Right atrium auricular region (tissue), 2 donors: ENCODE measurements around the gene BCAS4. TPM values are rescaled to one million over a fixed set of nuclear protein-coding genes. Genes with fewer than 3 reads are reported as not detected.

Experiments
- DNase-seq: peaks from one replicate; pipeline ENCODE4 v3.0.0-alpha.2; 2019; ENCODE audit warnings: low spot score
- H3K27ac ChIP-seq, 2 donors: fragments of 200-600 bp; sonication (generic); 1 replicate in 1 of 2; 2 replicates in 1 of 2; pipeline ENCODE4 v1.5.1; 2016 to 2019
- H3K27me3 ChIP-seq, 2 donors: fragments of 200-600 bp; sonication (generic); one replicate each; pipeline versions ENCODE4 v1.5.1 to v1.6.0; 2017 to 2019
- H3K36me3 ChIP-seq: fragments of 200-600 bp; sonication (generic); one replicate; pipeline ENCODE4 v1.5.1; 2016
- H3K4me1 ChIP-seq, 2 donors: fragments of 200-600 bp; sonication (generic); one replicate each; pipeline versions ENCODE4 v1.5.1 to v1.6.0; 2017 to 2019
- H3K4me3 ChIP-seq, 2 donors: fragments of 200-600 bp; sonication (generic); 1 replicate in 1 of 2; 2 replicates in 1 of 2; pipeline ENCODE4 v1.5.1; 2017 to 2019; ENCODE audit warnings: mild to moderate bottlenecking in 1 of 2, moderate library complexity in 1 of 2
- H3K9me3 ChIP-seq, 2 donors: fragments of 200-600 bp; sonication (generic); one replicate each; pipeline ENCODE4 v1.5.1; 2019
- CTCF ChIP-seq, 2 donors: fragments of 200-600 bp; sonication (generic); IDR thresholded peaks; one replicate each; pipeline ENCODE4 v1.5.1; 2019; ENCODE audit warnings: antibody characterized with exemption in 2 of 2
- total RNA-seq, 2 donors: library from RNA; depleted of rRNA; stranded (reverse); fragments of >200 nt; gene quantifications; one replicate each; pipeline ENCODE4 v1.1.0, GENCODE V29; 2016

Gene BCAS4
- total RNA-seq, 2 donors from 2014 or later = 1.5 to 2.2 TPM

GRCh38 chr20:50817776-50818172, 22.9 kb downstream of the BCAS4 start:
- Histone ChIP-seq H3K27me3 (no peaks in the 10 kb centered on the region), H3K27ac (no peak overlapping the region), H3K9me3 (no peaks in the 10 kb centered on the region), H3K36me3 (no peaks in the 10 kb centered on the region), H3K4me3 (no peak overlapping the region), H3K4me1 (no peaks in the 10 kb centered on the region)
- DNase-seq = no peak
- no peak for TF ChIP-seq CTCF (IDR thresholded peaks at IDR 0.05)

- no peaks in the 10 kb centered on the region for H3K9me3 ChIP-seq
- no peak overlapping the region for H3K4me3 ChIP-seq
- H3K27me3 ChIP-seq = no peaks in the 10 kb centered on the region
- no peaks in the 10 kb centered on the region for H3K36me3 ChIP-seq
- no peaks in the 10 kb centered on the region for H3K4me1 ChIP-seq
- TF ChIP-seq CTCF (IDR thresholded peaks at IDR 0.05) = no peak
- no peak overlapping the region for H3K27ac ChIP-seq
- no peak for DNase-seq
Observed at GRCh38 chr20:50819349-50819748, 24.5 kb downstream of the BCAS4 start.

GRCh38 chr20:50820515-50821256, 25.8 kb downstream of the BCAS4 start:
- no peak for DNase-seq

GRCh38 chr20:50821257-50821921, 26.5 kb downstream of the BCAS4 start:
- DNase-seq = no peak
- Histone ChIP-seq H3K4me3 (no peak overlapping the region), H3K27me3 (no peaks in the 10 kb centered on the region), H3K4me1 (no peaks in the 10 kb centered on the region), H3K27ac (no peak overlapping the region), H3K36me3 (no peaks in the 10 kb centered on the region), H3K9me3 (no peaks in the 10 kb centered on the region)
- no peak for TF ChIP-seq CTCF (IDR thresholded peaks at IDR 0.05)

More at GRCh38 chr20:50820515-50821256, 25.8 kb downstream of the BCAS4 start:
- no peaks in the 10 kb centered on the region for H3K4me1 ChIP-seq
- H3K27ac ChIP-seq = no peak overlapping the region
- no peak for TF ChIP-seq CTCF (IDR thresholded peaks at IDR 0.05)
- no peaks in the 10 kb centered on the region for H3K27me3 ChIP-seq
- H3K9me3 ChIP-seq = no peaks in the 10 kb centered on the region
- H3K4me3 ChIP-seq = no peak overlapping the region
- no peaks in the 10 kb centered on the region for H3K36me3 ChIP-seq

- TF ChIP-seq CTCF (IDR thresholded peaks at IDR 0.05) = no peak
- H3K27ac ChIP-seq = no peak overlapping the region
- no peak for DNase-seq
Observed at GRCh38 chr20:50821994-50822393, 27.1 kb downstream of the BCAS4 start.

More at GRCh38 chr20:50821994-50822393, 27.1 kb downstream of the BCAS4 start:
- Histone ChIP-seq H3K9me3 (no peaks in the 10 kb centered on the region), H3K4me1 (no peaks in the 10 kb centered on the region), H3K4me3 (no peak overlapping the region), H3K27me3 (no peaks in the 10 kb centered on the region), H3K36me3 (no peaks in the 10 kb centered on the region)
